Endothelial cell of umbilical vein (primary cell): ENCODE measurements around the gene CFAP73. TPM values are rescaled to one million over a fixed set of nuclear protein-coding genes. Genes with fewer than 3 reads are reported as not detected.

Experiments used
- BruUV-seq: library from RNA; stranded (reverse); fragments of 400-500 nt; replicated peaks from 2 replicates; lab custom pipeline; 2021; lab: Mats Ljungman, UMichigan
- CTCF ChIA-PET: fragments of 300-600, 350-600 bp; sonication (Branson Sonifier 250); formaldehyde crosslinking; loops from one replicate; lab custom pipeline; 2021; ENCODE audit warnings: antibody characterized with exemption, inconsistent platforms; lab: Charles Lee
- POLR2A ChIA-PET: fragments of 300-600, 350-600 bp; sonication (Branson Sonifier 250); formaldehyde crosslinking; loops from one replicate; lab custom pipeline; 2021; ENCODE audit warnings: antibody characterized with exemption, inconsistent platforms; lab: Charles Lee
- DNase-seq: peaks from one replicate; pipeline ENCODE4 v3.0.0-alpha.2; 2011; ENCODE audit warnings: low read depth, low spot score
- FAIRE-seq: peaks from 2 replicates; lab custom pipeline; 2011; peaks lifted over from hg19 to GRCh38; lab: Jason Lieb, UNC
- H2AFZ ChIP-seq: 2 replicates; pipeline ENCODE4 v1.6.0; 2012; ENCODE audit warnings: low read depth, low read length, control low read depth, inconsistent platforms
- H3K27ac ChIP-seq: 2 replicates; pipeline ENCODE4 v1.5.1; 2011; ENCODE audit warnings: low read depth, mild to moderate bottlenecking, control low read depth, low read length, moderate library complexity; ENCODE audit not compliant: insufficient read depth
- H3K27me3 ChIP-seq, 2 experiments: 2 replicates each; pipeline versions ENCODE4 v1.6.0 to v1.6.1; 2011; ENCODE audit warnings: low read length in 2 of 2, mixed read lengths in 1 of 2; ENCODE audit not compliant: control insufficient read depth in 2 of 2, insufficient read depth in 2 of 2
- H3K36me3 ChIP-seq, 2 experiments: 2 replicates in 1 of 2; 3 replicates in 1 of 2; pipeline ENCODE4 v1.5.1; 2011; ENCODE audit warnings: low read length in 2 of 2, mild to moderate bottlenecking in 1 of 2, moderate library complexity in 1 of 2; ENCODE audit not compliant: control insufficient read depth in 2 of 2, insufficient read depth in 2 of 2; ENCODE audit errors: extremely low read depth in 1 of 2
- H3K4me1 ChIP-seq: 3 replicates; pipeline ENCODE4 v1.5.1; 2011; ENCODE audit warnings: mild to moderate bottlenecking, low read length; ENCODE audit not compliant: control insufficient read depth, insufficient read depth; ENCODE audit errors: extremely low read depth
- H3K4me2 ChIP-seq: 2 replicates; pipeline ENCODE4 v1.6.1; 2011; ENCODE audit warnings: low read length, control low read depth, mixed read lengths; ENCODE audit not compliant: insufficient read depth
- H3K4me3 ChIP-seq, 3 experiments: fragments of 200-600 bp in 1 of 3; sonication (generic), shearing (Covaris generic) in 1 of 3; replicated peaks in 1 of 3; 2 replicates each; pipeline ENCODE4 v1.5.1; 2011 to 2016; ENCODE audit warnings: control low read depth in 3 of 3, low read length in 3 of 3, mild to moderate bottlenecking in 2 of 3, inconsistent platforms in 1 of 3, low read depth in 1 of 3, moderate library complexity in 1 of 3; ENCODE audit not compliant: insufficient read depth in 1 of 3
- H3K79me2 ChIP-seq: 2 replicates; pipeline ENCODE4 v1.6.0; 2012; ENCODE audit warnings: low read length, inconsistent platforms; ENCODE audit not compliant: control insufficient read depth, insufficient read depth
- H3K9ac ChIP-seq: replicated peaks from 2 replicates; pipeline ENCODE3; 2011; ENCODE audit warnings: low read length, control low read depth; ENCODE audit not compliant: insufficient read depth; ENCODE audit errors: extremely low read depth
- H3K9me1 ChIP-seq: replicated peaks from 3 replicates; pipeline ENCODE4 v1.6.0; 2011; ENCODE audit warnings: mild to moderate bottlenecking, low read length; ENCODE audit not compliant: control insufficient read depth, insufficient read depth; ENCODE audit errors: extremely low read depth
- H3K9me3 ChIP-seq: replicated peaks from 2 replicates; pipeline ENCODE4 v1.5.1; 2012; ENCODE audit warnings: low read length, inconsistent platforms; ENCODE audit not compliant: control insufficient read depth, insufficient read depth
- H4K20me1 ChIP-seq: replicated peaks from 2 replicates; pipeline ENCODE3; 2011; ENCODE audit warnings: mild to moderate bottlenecking, low read length; ENCODE audit not compliant: control insufficient read depth, insufficient read depth; ENCODE audit errors: extremely low read depth
- CTCF ChIP-seq, 2 donors: IDR thresholded peaks; 1 replicate in 1 of 2; 2 replicates in 1 of 2; pipeline ENCODE4 v1.5.1; 2011; ENCODE audit warnings: low read length in 2 of 2, mild to moderate bottlenecking in 2 of 2, moderate library complexity in 2 of 2, control low read depth in 1 of 2, inconsistent platforms in 1 of 2, low read depth in 1 of 2; ENCODE audit not compliant: insufficient read depth in 1 of 2; ENCODE audit errors: extremely low read depth in 1 of 2
- EZH2 ChIP-seq: IDR thresholded peaks from 2 replicates; pipeline ENCODE4 v1.6.1; 2012; ENCODE audit warnings: borderline replicate concordance, low read depth, mild to moderate bottlenecking, moderate library complexity, low read length, inconsistent platforms; ENCODE audit not compliant: severe bottlenecking
- FOS ChIP-seq: IDR thresholded peaks from 2 replicates; pipeline ENCODE4 v1.6.1; 2011; ENCODE audit warnings: mild to moderate bottlenecking, low read length, moderate library complexity, borderline replicate concordance; ENCODE audit not compliant: insufficient read depth
- GATA2 ChIP-seq: IDR thresholded peaks from 2 replicates; pipeline ENCODE4 v1.7.0; 2011; ENCODE audit warnings: low read depth, mild to moderate bottlenecking, moderate library complexity, mixed read lengths, low read length; ENCODE audit not compliant: insufficient read length, insufficient read depth
- JUN ChIP-seq: IDR thresholded peaks from 2 replicates; pipeline ENCODE4 v1.6.1; 2011; ENCODE audit warnings: borderline replicate concordance, low read depth; ENCODE audit not compliant: insufficient read length, insufficient read depth
- MAX ChIP-seq: IDR thresholded peaks from 2 replicates; pipeline ENCODE4 v1.6.1; 2011; ENCODE audit not compliant: insufficient read depth, insufficient read length
- MYC ChIP-seq: IDR thresholded peaks from one replicate; pipeline ENCODE4 v1.6.1; 2011; ENCODE audit warnings: mild to moderate bottlenecking, low read depth, low read length
- POLR2A ChIP-seq: IDR thresholded peaks from 2 replicates; pipeline ENCODE4 v1.6.1; 2012; ENCODE audit warnings: low read depth, mild to moderate bottlenecking, control low read depth, low read length
- POLR2AphosphoS5 ChIP-seq: IDR thresholded peaks from 2 replicates; pipeline ENCODE4 v1.6.1; 2012; ENCODE audit warnings: low read depth, mild to moderate bottlenecking, control low read depth, low read length, moderate library complexity; ENCODE audit not compliant: insufficient read depth
- dilution Hi-C: fragments of 300-500 bp; cut with MboI; formaldehyde crosslinking; loops from one replicate; pipeline ENCODE4 v1.15.0; 2019; ENCODE audit warnings: low sequenced_read_pairs; ENCODE audit not compliant: extremely low pct_ligation_motif_present
- intact Hi-C: fragments of 100-400 bp; cut with micrococcal nuclease; formaldehyde crosslinking; loops from one replicate; pipeline ENCODE4 v1.10.0; 2022
- polyA plus RNA-seq, 4 experiments: library from polyadenylated mRNA; depleted of rRNA in 3 of 4; stranded (reverse) in 3 of 4; unstranded in 1 of 4; fragments of >200 nt; gene quantifications; 2 replicates each; pipeline versions ENCODE4 v1.2.1 to v1.2.3, GENCODE V29; 2011 to 2012; ENCODE audit warnings: missing spikeins in 1 of 4
- total RNA-seq: library from RNA; stranded (reverse); gene quantifications from 2 replicates; pipeline ENCODE4 v1.2.3, GENCODE V29; 2021

The CFAP73 gene
- total and polyA plus RNA-seq, 2 donors (not counting 3 experiments of a cell fraction or from before 2014, with no cell fraction given): not detected

- Histone ChIP-seq H3K4me3 (no peak overlapping the region), H3K79me2 (no peaks in the 10 kb centered on the region), H4K20me1 (no peaks in the 10 kb centered on the region), H3K4me2 (no peak overlapping the region), H3K27me3 (no peaks in the 10 kb centered on the region), H3K36me3 (no peaks in the 10 kb centered on the region), H3K9ac (no peak overlapping the region), H3K9me3 (no peaks in the 10 kb centered on the region), H3K9me1 (no peaks in the 10 kb centered on the region), H3K4me1 (no peaks in the 10 kb centered on the region), H2AFZ (no peak overlapping the region), H3K27ac (no peak overlapping the region)
- POLR2A ChIA-PET: no interaction called here
- dilution Hi-C loops (no loop called here), intact Hi-C loops (no loop called here)
- no TSS peak for BruUV-seq
- FAIRE-seq (no peak), DNase-seq (no peak)
- TF ChIP-seq GATA2 (no peak), JUN (no peak), EZH2 (no peak), CTCF (IDR thresholded peaks at IDR 0.05; ENCODE audit: extremely low read depth in 1 of 2, insufficient read depth in 1 of 2, low read depth in 1 of 2, low read length in 2 of 2) (no peak), MAX (no peak), FOS (no peak), MYC (no peak), POLR2AphosphoS5 (no peak), POLR2A (no peak)
- CTCF ChIA-PET: interaction anchor here (0.8 to 1.0 kb wide), 2 partner anchors 15 to 223 kb away, joined by 3 read pairs; no protein-coding TSS in a partner anchor
These were observed 53.0 kb downstream of the CFAP73 start for GRCh38 chr12:113202300-113203075.
